SHP77 (cell line): ENCODE data around the gene DTWD1.
"Not testable (repeated sequence)": the region's sequence is repeated elsewhere in the genome, so short reads cannot be mapped to it uniquely, and the experiment has no call there.

Experiments used
- DNase-seq, 2 experiments: peaks; one replicate each; lab custom pipeline; 2025; lab: John Stamatoyannopoulos, UW

Gene DTWD1

DNA sequence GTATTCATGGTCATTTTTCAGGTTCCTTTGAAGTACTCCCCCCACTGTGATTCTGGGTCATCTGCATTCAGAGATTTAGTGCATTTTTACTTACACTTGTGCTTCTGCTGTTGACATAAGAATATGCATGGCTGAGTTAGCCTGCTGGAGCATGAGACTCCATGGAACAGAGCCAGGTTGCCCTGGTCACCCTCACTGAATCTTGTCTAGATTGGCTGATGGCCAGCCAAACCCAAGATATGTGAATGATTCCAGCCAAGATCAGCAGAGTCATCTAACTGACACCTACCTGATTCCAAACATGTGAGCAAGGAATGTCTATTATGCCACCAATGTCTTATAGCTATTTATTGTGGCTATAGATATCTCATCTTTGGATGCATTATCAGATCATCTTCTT is 25.1 kb downstream of the DTWD1 start:
- peak; percentile 50 to 63 for DNase-seq

DNA sequence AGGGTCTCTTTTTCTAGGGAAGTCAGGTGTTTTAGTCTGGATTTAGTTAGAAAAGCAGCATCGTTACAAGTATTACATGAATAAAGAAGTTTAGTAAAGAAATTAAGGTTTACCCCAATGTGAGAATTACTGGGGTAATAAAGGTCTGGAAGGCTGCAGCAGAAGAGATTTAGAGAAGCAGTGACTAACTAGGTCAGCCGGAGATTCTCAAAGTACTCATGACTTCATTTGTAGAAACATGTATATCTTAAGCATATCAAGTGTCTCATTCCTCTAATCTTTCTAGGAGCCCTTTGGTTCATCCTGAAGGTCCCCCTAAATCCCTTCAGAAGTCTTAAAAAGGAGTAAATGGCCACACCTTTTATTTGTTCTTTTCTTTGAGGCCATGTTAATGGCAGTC is 26.0 kb downstream of the DTWD1 start:
- DNase-seq, result no peak

DNA sequence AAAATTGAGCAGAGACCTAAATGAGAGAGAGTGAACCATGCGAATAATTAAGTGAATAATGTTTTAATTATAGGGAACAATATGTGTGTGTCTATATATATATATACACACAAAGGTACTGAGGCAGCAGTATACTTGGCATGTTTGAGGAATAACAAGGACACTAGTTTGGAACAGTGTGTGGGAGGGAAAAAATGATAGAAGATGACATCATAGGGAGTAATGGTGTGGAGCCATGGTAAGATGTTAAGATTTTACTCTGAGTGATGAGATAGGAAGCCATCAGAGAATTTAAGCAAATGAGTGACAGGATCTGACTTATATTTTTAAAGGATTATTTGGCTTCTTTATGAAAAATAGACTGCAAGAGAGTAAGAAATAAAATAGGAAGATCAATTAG is 29.1 kb downstream of the DTWD1 start:
- DNase-seq, result no peak

DNA sequence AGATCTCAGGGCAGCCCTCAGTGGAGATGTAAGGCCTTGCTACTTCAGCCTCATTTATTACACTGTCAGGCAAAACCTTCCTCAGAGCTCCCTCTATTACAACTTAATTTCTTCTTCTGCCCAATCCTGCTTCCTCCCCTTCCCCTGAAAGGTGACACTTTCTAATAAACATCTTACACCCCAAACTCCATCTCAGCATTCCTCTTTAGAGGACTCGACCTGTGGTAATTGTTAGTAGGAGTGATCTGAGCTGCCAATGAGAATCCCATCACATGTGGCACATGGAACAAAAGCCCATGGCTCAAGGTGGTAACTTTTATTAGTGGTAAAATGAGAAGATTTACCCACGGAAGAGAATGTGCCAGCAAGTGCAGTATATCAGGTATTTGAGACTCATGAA is 29.8 kb downstream of the DTWD1 start:
- no peak for DNase-seq

DNA sequence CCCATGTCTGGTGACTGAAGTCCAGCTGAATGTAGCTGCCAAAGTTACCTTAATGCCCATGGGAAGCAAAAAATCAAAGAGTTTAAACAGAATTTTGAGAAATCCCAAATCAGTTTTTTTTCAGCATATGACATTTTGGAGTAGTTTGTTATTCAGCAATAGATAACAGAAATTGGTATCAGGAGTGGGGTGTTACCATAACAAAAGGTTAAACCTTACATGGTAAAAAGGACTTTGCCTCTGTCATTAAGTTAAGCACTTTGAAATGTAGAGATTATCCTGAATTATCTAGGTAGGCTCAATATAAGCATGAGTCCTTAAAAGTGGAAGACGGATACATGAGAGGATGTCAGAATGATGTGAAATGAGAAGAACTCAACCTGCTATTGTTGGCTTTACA is 32.1 kb downstream of the DTWD1 start:
- DNase-seq, result no peak

DNA sequence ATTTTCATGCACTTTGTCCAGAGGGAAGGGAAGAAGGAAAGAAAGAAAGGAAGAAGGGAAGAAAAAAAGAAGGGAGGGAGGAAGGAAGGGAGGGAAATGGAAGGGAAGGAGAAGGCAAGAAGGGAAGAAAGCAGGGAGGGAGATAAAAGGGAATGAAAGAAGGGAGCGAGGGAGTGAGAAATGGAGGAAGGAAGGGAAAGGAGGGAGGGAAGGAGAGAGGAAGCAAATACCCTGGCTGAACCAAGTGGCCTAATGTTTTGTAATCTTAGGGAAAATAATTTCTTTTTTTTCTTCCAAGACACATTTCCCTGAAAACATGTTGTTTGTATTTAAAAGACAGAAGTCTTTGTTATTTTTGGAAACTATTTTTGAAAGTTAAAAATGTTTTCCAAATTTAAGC is 35.9 kb downstream of the DTWD1 start:
- DNase-seq, result no peak

DNA sequence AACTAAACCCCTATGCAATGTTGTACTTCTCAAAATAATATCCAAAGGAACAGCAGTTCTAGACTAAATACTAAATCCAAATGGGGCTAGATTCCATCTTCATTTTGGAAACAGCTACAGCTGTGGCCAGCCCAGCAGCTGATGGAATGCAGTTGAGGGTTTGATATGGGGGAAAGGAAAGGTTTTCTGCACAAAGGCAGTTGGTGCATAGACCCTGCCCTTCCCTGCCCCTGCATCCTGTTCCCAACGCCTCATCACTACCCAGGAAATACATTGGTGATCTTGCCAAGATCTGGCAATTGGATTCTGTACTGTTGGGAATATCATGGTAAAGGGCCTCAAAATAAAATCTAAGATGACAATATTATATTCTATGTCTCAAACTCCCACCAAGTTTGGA is 43.9 kb downstream of the DTWD1 start:
- DNase-seq, result no peak

DNA sequence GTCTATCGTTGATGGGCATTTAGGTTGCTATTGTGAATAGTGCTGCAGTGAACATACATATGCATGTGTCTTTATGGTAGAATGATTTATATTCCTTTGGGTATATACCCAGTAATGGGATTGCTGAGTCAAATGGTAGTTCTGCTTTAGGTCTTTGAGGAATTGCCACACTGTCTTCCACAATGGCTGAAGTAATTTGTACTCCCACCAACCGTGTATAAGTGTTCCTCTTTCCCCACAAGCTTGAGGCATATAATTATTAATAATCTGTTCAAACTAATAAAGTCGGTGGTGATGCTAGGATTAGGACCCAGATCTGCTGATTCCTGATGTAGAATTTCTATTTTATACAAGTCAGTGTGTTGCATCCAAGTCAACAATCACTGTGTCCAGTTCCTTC is 45.6 kb downstream of the DTWD1 start:
- not testable (repeated sequence) for DNase-seq

DNA sequence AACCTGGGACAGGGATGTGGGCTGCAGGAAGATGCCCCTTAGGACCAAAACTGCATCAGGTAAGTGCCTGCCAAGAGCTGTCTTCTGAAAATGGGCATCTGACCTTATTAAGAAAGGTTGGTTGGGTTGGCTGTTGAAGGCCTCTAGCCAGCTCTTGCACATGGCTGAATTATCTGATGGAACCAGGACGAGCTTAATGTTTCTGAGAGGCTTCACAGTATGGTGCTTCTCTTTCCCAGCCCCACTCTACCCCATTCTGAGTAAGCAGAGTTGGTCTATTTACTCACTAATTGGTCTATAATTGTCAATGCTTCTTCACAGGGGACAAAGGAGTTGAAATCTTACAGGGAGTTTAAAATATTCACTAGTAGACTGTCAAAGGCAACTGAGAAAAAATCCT is 48.4 kb downstream of the DTWD1 start:
- no peak for DNase-seq

DNA sequence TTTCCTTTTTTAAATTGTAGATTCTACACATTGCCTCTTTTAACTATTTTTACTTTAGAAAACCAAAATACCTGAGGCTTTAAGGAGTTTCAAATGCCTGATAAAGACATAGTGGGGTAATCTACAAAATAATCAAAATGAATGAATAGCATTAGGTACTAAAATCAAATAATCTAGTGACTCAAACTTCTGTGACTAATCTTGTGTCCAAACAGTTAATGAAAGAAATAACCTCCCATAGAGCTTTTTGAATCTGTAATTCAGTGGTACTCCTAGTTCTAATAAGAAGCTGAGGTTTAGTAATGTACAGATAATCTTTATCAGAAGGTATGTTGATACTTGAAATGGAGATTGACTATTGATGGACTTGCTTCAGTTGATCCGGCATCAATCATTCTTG is 53.0 kb downstream of the DTWD1 start:
- no peak for DNase-seq

DNA sequence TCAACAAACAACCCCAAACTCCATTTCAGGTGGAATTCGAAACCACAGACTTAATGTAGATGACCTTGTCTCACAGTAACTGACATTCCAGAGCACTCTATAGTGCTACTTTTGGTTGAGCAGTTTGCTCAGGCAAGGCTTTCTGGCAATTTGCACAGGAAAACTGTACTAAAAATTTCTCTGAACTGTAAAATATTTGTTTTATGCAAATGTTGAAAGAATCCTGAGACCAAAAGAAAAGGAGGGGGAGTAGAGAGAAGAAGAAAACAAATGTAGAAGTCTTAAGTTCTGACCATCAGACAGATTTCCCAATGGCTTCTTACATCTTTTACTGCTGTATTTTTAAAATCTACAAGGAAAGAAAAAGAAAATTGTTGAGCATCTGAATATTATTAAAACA is 53.5 kb downstream of the DTWD1 start:
- no peak for DNase-seq

DNA sequence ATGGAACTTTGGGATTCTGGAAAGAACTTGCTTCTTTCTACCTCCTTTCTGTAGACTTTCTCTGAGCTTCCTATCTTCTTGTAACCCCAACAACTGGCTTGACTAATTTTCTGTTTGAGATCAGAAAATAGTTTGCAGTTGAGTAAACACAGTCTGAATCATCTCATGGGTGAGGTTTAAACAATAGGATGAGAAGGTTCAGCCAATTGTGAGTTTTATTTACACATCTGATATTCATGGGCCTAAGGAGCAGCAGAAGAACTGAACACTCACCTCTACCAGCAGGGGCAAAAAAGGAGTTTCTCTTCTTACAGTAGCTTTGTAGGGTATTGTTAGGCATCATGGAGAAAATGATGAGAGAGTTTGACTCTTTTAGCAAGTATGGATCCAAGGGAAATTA is 54.2 kb downstream of the DTWD1 start:
- no peak for DNase-seq

DNA sequence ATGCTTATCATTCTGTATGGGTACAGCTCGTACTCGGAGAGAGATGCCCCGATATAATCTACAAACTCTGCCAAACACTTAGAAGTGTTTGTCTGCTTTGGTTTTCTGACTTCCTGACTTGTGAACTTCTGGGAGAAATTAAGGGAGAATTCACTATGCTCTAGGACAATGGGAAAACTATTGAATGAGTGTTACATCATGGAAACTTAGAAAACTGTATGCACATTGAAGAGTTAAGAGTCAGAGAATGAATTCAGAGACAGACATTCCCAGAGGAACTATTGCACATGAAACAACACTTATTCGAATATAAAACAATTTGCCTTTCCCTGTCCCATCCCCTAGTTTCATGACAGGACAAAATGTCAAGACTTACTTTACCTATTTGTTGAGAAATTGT is 57.8 kb downstream of the DTWD1 start:
- DNase-seq, result no peak

DNA sequence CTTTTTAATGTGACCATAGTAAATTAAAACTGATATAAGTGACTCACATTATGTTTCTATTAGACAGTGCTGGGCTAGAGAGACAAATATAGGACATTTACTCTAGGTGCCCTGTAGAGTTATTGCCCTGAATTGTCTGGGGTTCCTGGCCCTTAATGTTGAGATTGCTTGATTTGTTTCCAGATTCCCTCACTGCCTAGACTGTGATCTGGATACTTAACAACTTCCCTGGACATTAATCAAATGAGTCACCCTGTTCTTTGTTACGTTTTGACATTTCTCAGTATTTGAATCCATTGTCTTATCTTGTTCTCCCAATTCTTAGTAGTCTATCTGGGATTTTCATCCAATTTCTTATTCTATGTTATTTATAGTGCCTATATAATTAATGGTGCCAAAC is 65.8 kb downstream of the DTWD1 start:
- no peak for DNase-seq

DNA sequence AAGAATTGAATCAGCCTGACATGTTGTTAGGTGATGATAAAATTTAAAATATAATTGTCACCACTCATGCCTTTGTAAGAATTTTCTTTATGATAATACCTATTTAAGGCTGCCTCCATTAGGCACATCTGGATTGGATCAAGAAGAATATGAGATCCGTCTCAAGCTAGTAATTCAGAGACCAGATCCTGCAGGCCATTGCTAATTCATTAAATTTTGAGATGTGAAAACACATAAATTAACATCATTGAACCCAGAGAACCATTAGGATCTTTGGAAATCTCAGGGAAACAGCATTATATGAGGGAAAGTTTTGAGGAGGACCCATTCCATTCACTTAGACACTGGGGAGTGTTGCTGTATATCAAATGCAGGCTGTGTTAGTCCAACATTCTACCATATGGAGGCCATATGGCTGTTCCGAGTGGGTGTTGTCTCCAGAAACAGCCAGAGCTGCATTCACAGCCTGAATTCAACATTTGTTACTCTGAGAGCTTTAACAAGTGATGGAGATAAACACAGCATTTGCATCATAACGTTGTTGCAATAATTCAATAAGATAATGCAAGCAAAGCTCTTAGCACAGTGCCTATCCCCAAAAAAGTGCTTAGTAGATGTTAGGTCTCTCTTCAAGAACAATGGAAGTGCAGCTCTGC is 67.4 kb downstream of the DTWD1 start:
- DNase-seq, result no peak

DNA sequence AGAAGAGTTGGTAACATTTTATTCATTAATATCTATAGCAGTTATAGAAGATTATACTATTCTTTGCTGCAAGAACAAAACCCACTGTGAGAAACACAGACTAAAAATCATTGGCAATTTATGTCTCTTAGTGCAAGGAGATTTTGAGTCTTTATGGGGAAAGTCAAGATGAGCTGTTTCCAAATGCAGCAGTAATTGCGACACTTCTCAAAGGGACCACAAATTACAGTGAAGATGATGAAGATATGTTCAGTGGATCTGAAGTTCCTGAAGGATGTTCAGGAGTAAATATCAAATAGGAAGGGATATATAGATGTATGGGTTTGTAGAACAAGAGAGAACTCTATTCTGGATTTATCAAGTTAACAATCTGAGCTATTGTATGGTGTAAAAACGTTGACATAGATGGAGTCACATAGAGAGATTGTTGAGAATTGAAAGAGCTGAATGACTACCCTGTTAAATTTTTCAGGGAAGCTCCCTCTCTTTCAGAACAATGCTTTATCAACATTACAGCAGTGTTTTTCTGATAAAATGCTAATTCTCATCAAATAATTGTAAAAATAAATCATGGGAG is 71.8 kb downstream of the DTWD1 start:
- no peak for DNase-seq

DNA sequence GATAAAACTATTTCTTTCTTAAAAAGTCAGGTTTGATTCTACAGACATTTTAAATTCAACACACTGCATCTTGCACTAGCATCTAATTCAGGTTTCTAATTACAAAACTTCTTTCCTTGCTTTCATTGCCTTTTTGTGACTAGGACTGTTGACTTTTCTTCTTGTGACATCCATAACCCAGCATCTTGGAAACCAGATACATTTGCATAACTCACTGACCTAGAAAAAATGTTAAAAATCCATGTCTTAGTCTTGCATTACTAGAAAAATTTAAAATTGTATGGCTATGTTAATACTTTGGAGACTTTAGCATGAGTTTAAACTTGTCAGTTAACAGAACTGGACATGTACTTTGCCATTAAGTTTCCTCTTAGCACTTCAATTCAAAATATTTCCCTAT is 72.7 kb downstream of the DTWD1 start:
- no peak for DNase-seq

DNA sequence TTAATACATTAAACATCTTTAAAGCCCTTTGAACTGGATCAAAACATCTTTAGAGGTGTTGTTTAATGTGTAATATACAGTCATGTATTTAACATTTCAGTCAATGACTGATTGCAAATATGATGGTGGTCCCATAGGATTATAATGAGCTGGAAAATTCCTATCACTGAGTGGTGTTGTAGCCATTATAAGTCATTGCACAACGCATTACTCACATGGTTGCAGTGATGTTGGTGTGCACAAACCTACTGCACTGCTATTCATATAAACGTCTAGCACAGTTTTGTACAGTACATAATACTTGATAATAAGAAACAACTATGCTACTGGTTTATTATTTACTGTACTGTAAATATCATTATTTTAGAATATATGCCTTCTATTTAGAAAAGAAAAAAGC is 75.6 kb downstream of the DTWD1 start:
- no peak for DNase-seq

DNA sequence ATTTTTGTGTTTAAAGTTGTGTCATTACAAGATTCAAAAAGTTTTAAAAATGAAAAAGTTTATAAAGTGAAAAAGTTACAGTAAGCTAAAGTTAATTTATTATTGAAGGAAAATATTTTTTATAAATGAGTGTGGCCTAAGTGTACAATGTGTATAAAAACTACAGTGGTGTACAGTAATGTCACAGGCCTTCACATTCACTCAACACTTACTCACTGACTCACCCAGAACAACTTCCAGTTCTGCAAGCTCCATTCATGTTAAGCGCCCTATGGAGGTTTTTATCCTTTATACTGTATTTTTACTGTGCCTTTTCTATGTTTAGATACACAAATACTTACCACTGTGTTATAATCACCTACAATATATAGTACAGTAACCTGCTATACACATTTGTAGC is 76.3 kb downstream of the DTWD1 start:
- no peak for DNase-seq

DNA sequence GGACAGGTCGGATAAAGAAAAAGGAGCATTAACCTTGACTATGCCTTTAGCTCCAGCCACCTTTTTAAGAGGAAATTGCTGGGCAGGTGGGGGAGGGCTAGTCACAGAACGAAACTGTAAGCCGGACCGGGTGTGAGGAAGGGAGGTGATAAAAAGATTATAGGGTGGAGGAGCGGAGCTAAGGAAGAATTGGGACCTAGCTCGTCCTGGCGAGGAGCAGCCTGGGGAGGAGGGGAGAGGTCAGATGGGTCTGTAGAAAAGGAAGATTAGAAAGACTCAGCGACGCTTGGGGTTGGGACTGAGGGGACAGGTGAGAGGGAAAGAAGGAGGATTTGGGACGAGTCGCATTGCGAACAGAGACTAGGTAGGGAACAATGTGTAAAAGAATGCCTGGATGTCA is 82.1 kb downstream of the DTWD1 start:
- DNase-seq, result not testable (repeated sequence)
